HepG2 (cell line): Measurements from ENCODE around the gene MYH10. TPM values are rescaled to one million over a fixed set of nuclear protein-coding genes. Genes with fewer than 3 reads are reported as not detected.

Experiments
- ATAC-seq: fragments of 200-7000 bp; cut with Tn5 transposase; 3 replicates; pipeline ENCODE4 v1.9.1; 2020; ENCODE audit warnings: mild to moderate bottlenecking, moderate library complexity
- BruUV-seq: library from RNA; stranded (reverse); fragments of 400-500 nt; replicated peaks from 2 replicates; lab custom pipeline; 2021; lab: Mats Ljungman, UMichigan
- CTCF ChIA-PET: fragments of 300-600 bp; formaldehyde crosslinking; extraction: SDS; loops from one replicate; lab custom pipeline; 2021; ENCODE audit warnings: low total read pairs, inconsistent platforms, low intra/inter-chr PET ratio; lab: Yijun Ruan, JAX
- POLR2A ChIA-PET: fragments of 350-600 bp; sonication (Branson Sonifier 250); formaldehyde crosslinking; loops from one replicate; lab custom pipeline; 2020; ENCODE audit warnings: antibody characterized with exemption, inconsistent platforms; lab: Yijun Ruan, JAX
- DNase-seq: peaks from one replicate; pipeline ENCODE4 v3.0.0-alpha.2; 2015; ENCODE audit warnings: low spot score
- FAIRE-seq: peaks from 3 replicates; lab custom pipeline; 2011; peaks lifted over from hg19 to GRCh38; lab: Jason Lieb, UNC
- H2AFZ ChIP-seq: one replicate; pipeline ENCODE4 v1.6.1; 2011; ENCODE audit warnings: low read length, inconsistent platforms
- H3K27ac ChIP-seq: fragments of 300-600 bp; 3 replicates; pipeline ENCODE4 v1.8.0; 2011; ENCODE audit warnings: mixed run types, mild to moderate bottlenecking, mixed read lengths, low read length, inconsistent platforms; ENCODE audit not compliant: insufficient read depth; ENCODE audit errors: extremely low read length
- H3K27me3 ChIP-seq, 2 experiments: fragments of 200-600 bp in 1 of 2; 2 replicates in 1 of 2; 3 replicates in 1 of 2; pipeline versions ENCODE4 v1.6.0 to v1.8.0; 2011; ENCODE audit warnings: low read length in 2 of 2, mild to moderate bottlenecking in 2 of 2, moderate library complexity in 2 of 2, inconsistent platforms in 1 of 2; ENCODE audit not compliant: insufficient read depth in 2 of 2, control insufficient read depth in 1 of 2
- H3K36me3 ChIP-seq, 2 experiments: fragments of 200-600 bp in 1 of 2; replicated peaks in 1 of 2; 2 replicates in 1 of 2; 3 replicates in 1 of 2; pipeline versions ENCODE4 v1.5.1 to v1.8.0; 2011; ENCODE audit warnings: low read length in 2 of 2, inconsistent platforms in 1 of 2; ENCODE audit not compliant: insufficient read depth in 2 of 2, control insufficient read depth in 1 of 2
- H3K4me1 ChIP-seq: 2 replicates; pipeline ENCODE4 v1.5.1; 2012; ENCODE audit warnings: low read length, inconsistent platforms; ENCODE audit not compliant: insufficient read depth
- H3K4me2 ChIP-seq: 2 replicates; pipeline ENCODE4 v1.6.0; 2011; ENCODE audit warnings: low read depth, low read length, inconsistent platforms
- H3K4me3 ChIP-seq, 3 experiments: fragments of 200-600 bp in 1 of 3; sonication (generic), shearing (Covaris generic) in 1 of 3; replicated peaks in 1 of 3; 2 replicates each; pipeline ENCODE4 v1.5.1; 2011 to 2016; ENCODE audit warnings: low read length in 3 of 3, inconsistent platforms in 2 of 3, low read depth in 2 of 3, mild to moderate bottlenecking in 2 of 3, control low read depth in 1 of 3, mixed read lengths in 1 of 3; ENCODE audit not compliant: insufficient read depth in 1 of 3
- H3K79me2 ChIP-seq: one replicate; pipeline ENCODE4 v1.6.1; 2011; ENCODE audit warnings: low read length, inconsistent platforms; ENCODE audit not compliant: insufficient read depth
- H3K9ac ChIP-seq: 2 replicates; pipeline ENCODE4 v1.6.0; 2011; ENCODE audit warnings: mild to moderate bottlenecking, low read depth, low read length, inconsistent platforms; ENCODE audit not compliant: insufficient read depth
- H3K9me3 ChIP-seq: 2 replicates; pipeline ENCODE4 v1.5.1; 2012; ENCODE audit warnings: mild to moderate bottlenecking, low read length
- H4K20me1 ChIP-seq: 2 replicates; pipeline ENCODE4 v1.6.0; 2011; ENCODE audit warnings: inconsistent platforms, mild to moderate bottlenecking, low read length, moderate library complexity; ENCODE audit not compliant: insufficient read depth
- FLYWCH1 ChIP-seq: sonication (generic); formaldehyde crosslinking; IDR thresholded peaks from 2 replicates; pipeline ENCODE4 v1.8.1; 2023; ENCODE audit warnings: mild to moderate bottlenecking, missing genetic modification reagents
- KDM4B ChIP-seq: sonication (generic); formaldehyde crosslinking; IDR thresholded peaks from 2 replicates; pipeline ENCODE4 v1.4.0; 2020; ENCODE audit warnings: missing genetic modification reagents
- KDM5A ChIP-seq: fragments of 200-600 bp; sonication (generic); IDR thresholded peaks from 2 replicates; pipeline ENCODE4 v1.7.0; 2018; ENCODE audit warnings: antibody characterized with exemption, mild to moderate bottlenecking, low read length, borderline replicate concordance
- MNT ChIP-seq: fragments of 450-650 bp; IDR thresholded peaks from 2 replicates; pipeline ENCODE4 v1.6.1; 2016
- PHB2 ChIP-seq: fragments of 450-650 bp; IDR thresholded peaks from 2 replicates; pipeline ENCODE4 v1.6.1; 2018; ENCODE audit not compliant: partially characterized antibody
- RFXAP ChIP-seq: sonication (generic); formaldehyde crosslinking; IDR thresholded peaks from 2 replicates; pipeline ENCODE4 v1.4.0; 2020; ENCODE audit warnings: missing genetic modification reagents, borderline replicate concordance
- TFE3 ChIP-seq: IDR thresholded peaks from 2 replicates; pipeline ENCODE4 v1.6.1; 2016
- ZNF407 ChIP-seq: sonication (generic); formaldehyde crosslinking; IDR thresholded peaks from one replicate; pipeline ENCODE4 v1.5.1; 2020; ENCODE audit warnings: mild to moderate bottlenecking, missing genetic modification reagents; ENCODE audit errors: not compliant biosample characterization
- ZZZ3 ChIP-seq: sonication (generic); formaldehyde crosslinking; IDR thresholded peaks from 2 replicates; pipeline ENCODE4 v1.4.0; 2020; ENCODE audit warnings: missing genetic modification reagents, mild to moderate bottlenecking, borderline replicate concordance
- WGBS: methylation state at CpG from one replicate; pipeline ENCODE4 v1.1.6; 2017; ENCODE audit warnings: low lambda C conversion rate; 5-methylcytosine and 5-hydroxymethylcytosine counted together
- in situ Hi-C: cut with HindIII; loops from 2 replicates; pipeline ENCODE4 v1.10.0; 2017; ENCODE audit warnings: low pct_unique_long_range_greater_than_20kb; ENCODE audit not compliant: extremely low pct_ligation_motif_present
- intact Hi-C: fragments of 100-400 bp; cut with micrococcal nuclease; formaldehyde crosslinking; loops from one replicate; pipeline ENCODE4 v1.10.0; 2022; ENCODE audit not compliant: unreplicated experiment
- polyA plus RNA-seq, 8 experiments: library from polyadenylated mRNA; depleted of rRNA in 3 of 8; stranded (reverse) in 7 of 8; unstranded in 1 of 8; fragments of >200 nt; fragmentation: Illumina TruSeq in 4 of 8; extraction: Trizol in 4 of 8; gene quantifications; 2 replicates each; pipeline versions ENCODE4 v1.2.1 to v1.2.3, GENCODE V29; 2011 to 2016; ENCODE audit warnings: low read depth in 4 of 8, missing spikeins in 1 of 8, mixed read lengths in 1 of 8; ENCODE audit not compliant: insufficient read depth in 1 of 8
- total RNA-seq, 5 experiments: library from RNA; depleted of rRNA; stranded (reverse); fragments of >200 nt; fragmentation: Illumina TruSeq; extraction: Trizol; gene quantifications; 2 replicates each; pipeline ENCODE4 v1.2.3, GENCODE V29; 2016; ENCODE audit warnings: low read depth in 1 of 5
- TF ChIP-seq, protein P1 (sequence below): sonication (generic); formaldehyde crosslinking; IDR thresholded peaks from 2 replicates; pipeline ENCODE4 v1.4.0; 2020; ENCODE audit warnings: mild to moderate bottlenecking, missing genetic modification reagents

The MYH10 gene
- total and polyA plus RNA-seq, 2 of the 13 experiments (the other 11 are each of a cell fraction or from before 2014, with no cell fraction given), result 43.4 to 68.6 TPM

DNA sequence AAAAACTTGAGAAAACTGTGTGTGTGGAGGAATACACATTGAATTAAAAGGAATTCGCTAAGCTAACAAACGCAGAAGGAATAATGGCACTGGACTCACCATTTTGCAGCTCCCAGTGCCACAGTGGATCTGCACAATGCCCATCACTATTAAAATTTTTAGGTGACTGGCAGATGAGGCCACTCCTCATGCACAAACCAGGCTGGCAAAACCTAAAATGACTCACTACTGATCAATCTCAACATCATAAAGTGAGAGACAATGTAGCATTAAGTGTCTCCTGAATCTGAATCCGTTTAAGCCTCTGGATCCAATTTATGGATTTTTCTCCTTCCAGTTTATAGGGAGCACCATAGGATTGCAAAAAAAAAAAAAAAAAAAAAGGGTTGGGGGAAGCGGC is 20.6 kb downstream of the MYH10 start (continued):
- TF ChIP-seq KDM5A (no peak), RFXAP (CRISPR knock-in tag) (no peak), PHB2 (no peak), TFE3 (CRISPR knock-in tag) (no peak), MNT (no peak), ZZZ3 (CRISPR knock-in tag) (no peak)
- TF ChIP-seq, protein P1, sequence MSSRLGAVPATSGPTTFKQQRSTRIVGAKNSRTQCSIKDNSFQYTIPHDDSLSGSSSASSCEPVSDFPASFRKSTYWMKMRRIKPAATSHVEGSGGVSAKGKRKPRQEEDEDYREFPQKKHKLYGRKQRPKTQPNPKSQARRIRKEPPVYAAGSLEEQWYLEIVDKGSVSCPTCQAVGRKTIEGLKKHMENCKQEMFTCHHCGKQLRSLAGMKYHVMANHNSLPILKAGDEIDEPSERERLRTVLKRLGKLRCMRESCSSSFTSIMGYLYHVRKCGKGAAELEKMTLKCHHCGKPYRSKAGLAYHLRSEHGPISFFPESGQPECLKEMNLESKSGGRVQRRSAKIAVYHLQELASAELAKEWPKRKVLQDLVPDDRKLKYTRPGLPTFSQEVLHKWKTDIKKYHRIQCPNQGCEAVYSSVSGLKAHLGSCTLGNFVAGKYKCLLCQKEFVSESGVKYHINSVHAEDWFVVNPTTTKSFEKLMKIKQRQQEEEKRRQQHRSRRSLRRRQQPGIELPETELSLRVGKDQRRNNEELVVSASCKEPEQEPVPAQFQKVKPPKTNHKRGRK (CRISPR knock-in tag), result no peak

GRCh38 chr17:8608001-8608400 is 22.5 kb downstream of the MYH10 start:
- ChIA-PET POLR2A (no interaction called here), CTCF (no interaction called here)
- Histone ChIP-seq H3K9ac (no peak overlapping the region), H3K4me1 (peaks cover 30% of the 10 kb centered on the region), H3K27me3 (no peaks in the 10 kb centered on the region), H4K20me1 (peaks cover 3% of the 10 kb centered on the region; the same call in 1 of the 2 replicates), H3K4me2 (no peak overlapping the region), H3K79me2 (peaks cover 74% of the 10 kb centered on the region), H3K27ac (no peak overlapping the region), H3K4me3 (no peak overlapping the region), H3K36me3 (peaks cover 2 to 3% of the 10 kb centered on the region in 2 experiments; a peak in 4 of 5 replicates), H3K9me3 (no peaks in the 10 kb centered on the region), H2AFZ (no peak overlapping the region)
- FAIRE-seq (no peak), DNase-seq (no peak), ATAC-seq (no peak)
- in situ Hi-C loops, result no loop called here
- intact Hi-C loops, result no loop called here
- no TSS peak for BruUV-seq
- WGBS, result 91% methylated on average over 8 of the region's 8 CpGs
- TF ChIP-seq KDM4B (CRISPR knock-in tag) (no peak), ZNF407 (CRISPR knock-in tag) (no peak), FLYWCH1 (CRISPR knock-in tag) (no peak)
